GM12873 (cell line): ENCODE measurements around the gene PKN3.

Experiments
- TF ChIP-seq, protein P1 (sequence below): IDR thresholded peaks from 2 replicates; pipeline ENCODE4 v1.5.1; 2012; ENCODE audit warnings: low read depth, mild to moderate bottlenecking, moderate library complexity, low read length, control low read depth; ENCODE audit not compliant: insufficient read depth; ENCODE audit errors: missing control alignments

Gene PKN3

DNA sequence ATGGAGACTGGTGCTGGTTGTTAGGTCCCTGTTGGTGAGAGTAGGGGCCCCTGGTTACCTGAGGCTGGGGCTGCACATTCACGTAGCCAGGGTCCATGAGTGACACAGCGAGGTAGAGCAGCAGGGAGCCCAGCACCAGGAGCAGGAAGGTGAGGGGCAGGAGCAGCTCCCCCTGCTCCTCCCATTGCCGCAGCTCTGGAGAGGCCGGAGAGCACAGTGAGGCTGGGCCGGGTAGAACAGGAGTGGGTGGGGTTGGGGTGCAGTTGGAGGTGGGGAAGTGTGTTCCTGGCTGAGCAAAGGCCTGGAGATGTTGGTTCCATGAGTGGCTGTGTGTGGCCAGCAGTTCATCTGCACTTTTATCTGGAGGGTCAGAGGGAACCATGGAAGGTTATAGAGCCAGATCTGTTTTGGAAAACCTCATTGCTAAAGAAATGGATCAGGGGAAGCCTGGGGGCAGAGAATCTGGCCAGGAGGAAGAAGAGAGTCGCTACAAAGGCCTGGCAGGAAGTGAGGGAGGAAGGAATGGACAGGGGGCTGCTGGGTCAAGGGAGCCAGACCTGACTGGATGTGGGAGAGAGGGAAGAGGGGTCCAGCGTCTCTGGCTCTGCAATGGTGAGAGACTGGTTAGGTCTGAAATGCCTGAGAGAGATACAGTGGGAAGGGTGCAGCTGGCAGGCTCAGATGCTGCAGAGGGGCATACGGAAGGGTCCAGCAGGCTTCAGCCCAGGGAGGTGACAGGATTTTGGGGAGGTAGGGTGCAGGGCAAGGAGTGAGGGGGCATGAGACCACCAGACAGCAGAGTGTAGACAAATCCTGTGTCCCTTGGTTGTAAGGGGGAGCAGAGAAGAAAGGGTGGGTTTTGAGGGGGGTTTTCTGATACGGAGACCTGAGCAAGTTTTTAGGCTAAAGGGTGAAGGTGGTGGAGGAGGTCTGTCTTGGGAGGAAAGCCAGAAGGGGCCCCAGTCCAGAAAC lies 20.4 kb downstream of the PKN3 start:
- TF ChIP-seq, protein P1, sequence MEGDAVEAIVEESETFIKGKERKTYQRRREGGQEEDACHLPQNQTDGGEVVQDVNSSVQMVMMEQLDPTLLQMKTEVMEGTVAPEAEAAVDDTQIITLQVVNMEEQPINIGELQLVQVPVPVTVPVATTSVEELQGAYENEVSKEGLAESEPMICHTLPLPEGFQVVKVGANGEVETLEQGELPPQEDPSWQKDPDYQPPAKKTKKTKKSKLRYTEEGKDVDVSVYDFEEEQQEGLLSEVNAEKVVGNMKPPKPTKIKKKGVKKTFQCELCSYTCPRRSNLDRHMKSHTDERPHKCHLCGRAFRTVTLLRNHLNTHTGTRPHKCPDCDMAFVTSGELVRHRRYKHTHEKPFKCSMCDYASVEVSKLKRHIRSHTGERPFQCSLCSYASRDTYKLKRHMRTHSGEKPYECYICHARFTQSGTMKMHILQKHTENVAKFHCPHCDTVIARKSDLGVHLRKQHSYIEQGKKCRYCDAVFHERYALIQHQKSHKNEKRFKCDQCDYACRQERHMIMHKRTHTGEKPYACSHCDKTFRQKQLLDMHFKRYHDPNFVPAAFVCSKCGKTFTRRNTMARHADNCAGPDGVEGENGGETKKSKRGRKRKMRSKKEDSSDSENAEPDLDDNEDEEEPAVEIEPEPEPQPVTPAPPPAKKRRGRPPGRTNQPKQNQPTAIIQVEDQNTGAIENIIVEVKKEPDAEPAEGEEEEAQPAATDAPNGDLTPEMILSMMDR, result no peak

GRCh38 chr9:128723352-128723865 lies 21.1 kb downstream of the PKN3 start:
- TF ChIP-seq, protein P1, result no peak

GRCh38 chr9:128723866-128724743 lies 21.8 kb downstream of the PKN3 start, which contains the start of gene ZDHHC12:
ZDHHC12 (minus strand) TSS chr9:128724127; CDS start chr9:128724093, 34 bp downstream.
- TF ChIP-seq, protein P1, result no peak

DNA sequence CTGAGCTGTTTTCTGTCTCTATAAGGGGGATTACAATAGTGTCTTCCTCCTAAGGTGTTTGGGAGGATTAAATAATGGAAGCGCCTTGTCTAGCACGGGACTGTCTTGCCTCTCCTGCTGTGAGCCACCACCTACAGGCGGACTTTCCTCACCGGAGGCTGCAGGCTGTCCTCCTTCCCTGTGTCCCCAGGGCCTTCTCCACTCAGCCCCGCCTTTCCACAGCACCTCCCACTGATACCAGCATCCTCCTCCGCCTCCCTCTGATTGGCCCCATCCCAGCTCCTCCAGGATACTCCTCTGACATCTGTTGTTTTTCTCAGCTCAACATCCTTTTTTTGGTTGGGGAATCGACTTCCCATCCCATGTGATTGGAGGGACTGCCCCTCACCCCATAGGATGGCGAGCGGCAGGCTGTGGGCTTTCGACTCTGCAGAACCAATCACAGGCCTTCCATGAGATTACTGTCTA lies 22.5 kb downstream of the PKN3 start:
- TF ChIP-seq, protein P1, result no peak

GRCh38 chr9:128727640-128728248 lies 25.4 kb downstream of the PKN3 start:
- TF ChIP-seq, protein P1, result no peak

GRCh38 chr9:128728298-128728697 lies 26.0 kb downstream of the PKN3 start:
- TF ChIP-seq, protein P1, result no peak

GRCh38 chr9:128729302-128729701 lies 27.0 kb downstream of the PKN3 start:
- TF ChIP-seq, protein P1, result no peak
